K562 (cell line): ENCODE data around the gene SPIRE1. TPM values are rescaled to one million over a fixed set of nuclear protein-coding genes. Genes with fewer than 3 reads are reported as not detected.

Source experiments
- CREB5 ChIP-seq: fragments of 250-450 bp; sonication (Bioruptor Pico); IDR thresholded peaks from 2 replicates; pipeline ENCODE4 v1.5.0; 2020; ENCODE audit warnings: mild to moderate bottlenecking
- CUX1 ChIP-seq: fragments of 200-800 bp; sonication (Bioruptor generic); IDR thresholded peaks from 2 replicates; pipeline ENCODE4 v1.6.1; 2016; ENCODE audit warnings: missing genetic modification characterization, missing compliant biosample characterization
- CXXC5 ChIP-seq: fragments of 250-450 bp; sonication (Bioruptor Pico); IDR thresholded peaks from 2 replicates; pipeline ENCODE4 v1.8.0; 2022; ENCODE audit warnings: inconsistent platforms, mild to moderate bottlenecking, moderate library complexity
- FIP1L1 ChIP-seq: fragments of 200-400 bp; formaldehyde crosslinking; IDR thresholded peaks from 2 replicates; pipeline ENCODE4 v1.6.1; 2018; ENCODE audit warnings: mild to moderate bottlenecking, low read depth, low read length; ENCODE audit not compliant: poor library complexity, severe bottlenecking
- HBP1 ChIP-seq: fragments of 450-650 bp; formaldehyde crosslinking; IDR thresholded peaks from 2 replicates; pipeline ENCODE4 v1.4.0; 2022; ENCODE audit warnings: missing genetic modification characterization
- HNRNPK ChIP-seq: fragments of 200-400 bp; formaldehyde crosslinking; IDR thresholded peaks from one replicate; pipeline ENCODE4 v1.6.1; 2018; ENCODE audit warnings: mild to moderate bottlenecking, low read depth, low read length; ENCODE audit not compliant: poor library complexity, severe bottlenecking
- MCM5 ChIP-seq: fragments of 450-650 bp; IDR thresholded peaks from 2 replicates; pipeline ENCODE4 v1.6.1; 2016; ENCODE audit warnings: low read depth
- MIER1 ChIP-seq: fragments of 450-650 bp; IDR thresholded peaks from 2 replicates; pipeline ENCODE4 v1.6.1; 2016; ENCODE audit warnings: antibody characterized with exemption, mild to moderate bottlenecking, low read depth
- MXI1 ChIP-seq: IDR thresholded peaks from 2 replicates; pipeline ENCODE4 v1.6.1; 2011; ENCODE audit warnings: low read depth, mild to moderate bottlenecking, improper control_type of control experiment, low read length
- PHF8 ChIP-seq: fragments of 200-600 bp; sonication (generic); IDR thresholded peaks from 2 replicates; pipeline ENCODE4 v1.6.1; 2012; ENCODE audit warnings: mixed run types, mild to moderate bottlenecking, inconsistent platforms, low read length, moderate library complexity, borderline replicate concordance
- RFX7 ChIP-seq: fragments of 250-450 bp; sonication (Bioruptor Pico); IDR thresholded peaks from 2 replicates; pipeline ENCODE4 v1.5.1; 2021; ENCODE audit warnings: mild to moderate bottlenecking
- SUPT5H ChIP-seq: fragments of 450-650 bp; IDR thresholded peaks from 2 replicates; pipeline ENCODE4 v1.6.1; 2016
- XRCC3 ChIP-seq: fragments of 450-650 bp; IDR thresholded peaks from 2 replicates; pipeline ENCODE4 v1.6.1; 2017; ENCODE audit warnings: mild to moderate bottlenecking, moderate library complexity
- ZFP91 ChIP-seq: sonication (generic); formaldehyde crosslinking; IDR thresholded peaks from 2 replicates; pipeline ENCODE4 v1.8.0; 2022; ENCODE audit warnings: mild to moderate bottlenecking, missing genetic modification reagents
- ZFX ChIP-seq: sonication (generic); formaldehyde crosslinking; IDR thresholded peaks from 2 replicates; pipeline ENCODE4 v1.8.0; 2022; ENCODE audit warnings: mild to moderate bottlenecking, missing genetic modification reagents, moderate library complexity
- ZNF253 ChIP-seq: fragments of 250-450 bp; sonication (Bioruptor Pico); conservative IDR thresholded peaks from 2 replicates; pipeline ENCODE4 v1.6.1; 2021; ENCODE audit warnings: mild to moderate bottlenecking
- ZNF586 ChIP-seq: fragments of 450-650 bp; formaldehyde crosslinking; conservative IDR thresholded peaks from 2 replicates; pipeline ENCODE4 v1.4.0; 2020; ENCODE audit warnings: mild to moderate bottlenecking, moderate library complexity
- polyA plus RNA-seq, 8 experiments: library from polyadenylated mRNA; depleted of rRNA in 4 of 8; stranded (reverse) in 5 of 8; unstranded in 3 of 8; fragments of >200 nt; fragmentation: Nextera tagmentation in 2 of 8; fragmentation: Illumina TruSeq in 1 of 8; extraction: Ambion mirVana in 2 of 8; extraction: Trizol in 1 of 8; gene quantifications; 2 replicates each; pipeline versions ENCODE4 v1.2.1 to v1.2.3, GENCODE V29; 2011 to 2014; ENCODE audit warnings: inconsistent platforms in 1 of 8, missing spikeins in 1 of 8
- total RNA-seq, 7 experiments: library from RNA; depleted of rRNA in 6 of 7; stranded (reverse); fragments of >200 nt in 6 of 7; fragmentation: Illumina TruSeq in 2 of 7; extraction: Trizol in 2 of 7; gene quantifications; 2 replicates each; pipeline versions ENCODE4 v1.2.1 to v1.2.3, GENCODE V29; 2011 to 2021; ENCODE audit warnings: low replicate concordance in 1 of 7

The SPIRE1 gene
- total and polyA plus RNA-seq, 9 of the 15 experiments (the other 6 are each of a cell fraction or from before 2014, with no cell fraction given): 2.9 to 14.0 (median 10.2) TPM

GRCh38 chr18:12491611-12492435, 166.1 kb downstream of the SPIRE1 start (continued):
- TF ChIP-seq CXXC5 (CRISPR knock-in tag): peak; percentile 62; the same call in 1 of the 2 replicates
- no peak for TF ChIP-seq SUPT5H
- no peak for TF ChIP-seq HBP1
- TF ChIP-seq MCM5: no peak
- TF ChIP-seq ZFX (CRISPR knock-in tag): no peak
- no peak for TF ChIP-seq ZNF586 (CRISPR knock-in tag)
- no peak for TF ChIP-seq FIP1L1
- TF ChIP-seq MIER1: no peak
- TF ChIP-seq CREB5 (CRISPR knock-in tag): no peak
- no peak for TF ChIP-seq CUX1 (CRISPR knock-in tag)
- TF ChIP-seq ZFP91 (CRISPR knock-in tag): no peak
- no peak for TF ChIP-seq XRCC3
- no peak for TF ChIP-seq MXI1
- no peak for TF ChIP-seq PHF8
- TF ChIP-seq RFX7 (CRISPR knock-in tag): no peak
- TF ChIP-seq HNRNPK: no peak
- no peak for TF ChIP-seq ZNF253 (CRISPR knock-in tag)
